HG03457 (cell line): Measurements from ENCODE around the gene SNTG2.

Experiments used
- ATAC-seq: cut with Tn5 transposase; IDR thresholded peaks from one replicate; pipeline ENCODE4 v1.9.1; 2021; ENCODE audit warnings: moderate number of reproducible peaks; ENCODE audit not compliant: unreplicated experiment

The SNTG2 gene

DNA sequence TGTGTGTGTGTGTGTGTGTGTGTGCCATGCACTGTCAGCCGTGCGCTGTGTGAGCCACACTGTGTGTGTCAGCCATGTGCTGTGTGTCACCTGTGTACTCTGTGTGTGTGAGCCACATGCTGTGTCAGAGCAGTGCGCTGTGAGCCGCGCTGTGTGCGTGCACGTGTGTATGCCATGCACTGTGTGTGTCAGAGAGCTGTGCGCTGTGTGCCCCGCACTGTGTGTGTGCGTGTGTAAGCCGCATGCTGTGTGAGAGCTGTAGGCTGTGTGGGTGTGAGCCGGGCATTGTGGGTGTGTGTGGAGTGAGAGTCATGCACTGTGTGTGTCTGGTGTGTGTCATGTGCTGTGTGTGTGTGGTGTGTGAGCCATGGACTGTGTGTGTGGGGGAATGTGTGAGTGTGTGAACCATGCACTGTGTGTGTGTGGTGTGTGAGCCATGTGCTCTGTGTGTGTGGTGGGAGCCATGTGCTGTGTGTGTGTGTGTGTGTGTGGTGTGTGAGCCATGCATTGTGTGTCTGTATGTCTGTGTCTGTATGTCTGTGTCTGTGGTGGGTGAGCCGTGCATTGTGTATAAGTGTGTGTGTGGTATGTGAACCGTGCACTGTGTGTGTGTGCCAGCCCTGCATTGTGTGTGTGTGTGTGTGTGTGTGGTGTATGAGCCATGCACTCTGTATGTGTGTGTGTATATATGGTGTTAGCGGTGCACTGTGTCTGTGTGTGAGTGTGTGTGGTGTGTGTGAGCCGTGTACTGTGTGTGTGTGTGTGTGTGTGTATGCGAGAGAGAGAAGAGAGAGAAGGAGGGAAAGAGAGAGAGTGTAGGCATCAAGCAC lies 356.3 kb downstream of the SNTG2 start:
- no peak for ATAC-seq

DNA sequence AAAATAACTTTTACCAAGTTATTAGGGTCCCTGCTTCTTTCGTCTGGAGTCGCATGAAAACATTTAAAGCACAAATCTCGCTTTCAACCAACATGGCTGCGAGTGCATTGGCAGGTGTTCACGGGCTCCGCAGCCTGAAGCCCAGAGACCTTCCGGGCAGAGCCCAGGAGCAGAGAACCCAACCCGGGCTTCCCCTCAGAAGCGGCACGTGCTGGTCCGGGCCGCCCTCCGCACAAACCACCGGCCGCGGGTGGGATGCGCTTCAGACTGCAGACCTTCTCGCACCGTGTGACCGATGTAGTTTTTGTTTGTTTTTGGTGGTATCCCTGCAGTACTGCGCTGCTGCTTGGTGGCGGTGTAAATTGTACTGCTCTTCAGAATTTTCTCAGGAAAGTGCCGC lies 357.0 kb downstream of the SNTG2 start:
- ATAC-seq, result no peak

- ATAC-seq, result no peak
These were observed 358.0 kb downstream of the SNTG2 start for GRCh38 chr2:1308678-1309077.

DNA sequence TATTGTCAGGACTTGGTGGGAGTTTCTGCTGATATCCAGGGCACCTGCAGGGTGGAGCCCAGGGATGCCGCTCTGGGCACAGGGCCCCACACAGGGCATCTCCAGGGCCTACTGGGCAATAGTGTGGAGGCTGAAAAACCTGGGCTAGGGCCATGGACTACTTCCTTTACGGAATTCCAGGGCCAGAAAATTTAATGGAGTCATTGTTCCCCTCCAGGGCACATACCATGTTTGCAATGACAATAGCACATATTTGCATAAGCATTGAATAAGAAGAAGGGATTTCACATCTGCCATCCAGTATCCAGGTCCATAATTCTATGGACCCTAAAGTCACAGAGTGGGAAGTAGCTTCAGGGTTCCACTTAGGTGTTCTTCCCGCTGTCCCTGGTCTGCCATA lies 358.9 kb downstream of the SNTG2 start:
- ATAC-seq, result no peak

DNA sequence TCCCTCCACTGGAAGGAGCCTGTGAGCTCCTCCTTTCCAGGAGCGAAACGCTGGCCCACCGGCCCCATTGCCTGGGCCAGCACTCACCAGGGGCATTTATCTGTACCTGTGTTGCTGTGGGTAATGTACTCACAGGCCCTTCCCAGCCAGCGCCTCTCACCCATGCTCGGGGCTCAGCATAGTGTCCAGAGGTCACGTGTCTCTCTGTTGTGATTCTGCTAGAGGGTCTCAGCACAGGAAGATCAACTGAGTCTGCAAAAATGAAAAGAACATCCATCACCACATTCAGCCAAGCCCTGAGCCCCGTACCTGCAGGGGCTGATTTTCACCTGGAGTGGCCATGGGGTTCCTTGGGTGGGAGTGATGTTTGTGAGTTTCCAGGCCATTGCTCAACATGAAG lies 359.6 kb downstream of the SNTG2 start:
- ATAC-seq, result no peak

DNA sequence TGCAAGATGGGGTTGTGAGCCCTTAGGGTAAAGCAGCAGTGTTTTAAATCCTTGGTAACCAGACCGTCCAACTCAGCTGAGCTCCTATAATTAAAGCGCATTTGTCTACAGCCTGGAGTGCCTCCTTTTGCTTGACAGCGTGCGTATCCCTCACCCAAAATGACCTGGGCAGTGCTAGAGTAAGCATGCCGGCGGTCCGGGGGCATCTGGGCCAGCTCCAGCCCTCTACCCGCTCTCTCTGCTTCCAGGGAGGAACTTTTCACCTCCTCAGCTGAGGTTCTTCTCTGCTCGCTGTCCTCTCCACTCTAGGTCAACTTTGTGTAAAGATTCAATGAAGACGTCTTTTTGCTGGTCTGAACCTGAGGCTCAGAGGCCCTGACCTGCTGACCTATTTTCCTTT lies 360.2 kb downstream of the SNTG2 start:
- no peak for ATAC-seq

DNA sequence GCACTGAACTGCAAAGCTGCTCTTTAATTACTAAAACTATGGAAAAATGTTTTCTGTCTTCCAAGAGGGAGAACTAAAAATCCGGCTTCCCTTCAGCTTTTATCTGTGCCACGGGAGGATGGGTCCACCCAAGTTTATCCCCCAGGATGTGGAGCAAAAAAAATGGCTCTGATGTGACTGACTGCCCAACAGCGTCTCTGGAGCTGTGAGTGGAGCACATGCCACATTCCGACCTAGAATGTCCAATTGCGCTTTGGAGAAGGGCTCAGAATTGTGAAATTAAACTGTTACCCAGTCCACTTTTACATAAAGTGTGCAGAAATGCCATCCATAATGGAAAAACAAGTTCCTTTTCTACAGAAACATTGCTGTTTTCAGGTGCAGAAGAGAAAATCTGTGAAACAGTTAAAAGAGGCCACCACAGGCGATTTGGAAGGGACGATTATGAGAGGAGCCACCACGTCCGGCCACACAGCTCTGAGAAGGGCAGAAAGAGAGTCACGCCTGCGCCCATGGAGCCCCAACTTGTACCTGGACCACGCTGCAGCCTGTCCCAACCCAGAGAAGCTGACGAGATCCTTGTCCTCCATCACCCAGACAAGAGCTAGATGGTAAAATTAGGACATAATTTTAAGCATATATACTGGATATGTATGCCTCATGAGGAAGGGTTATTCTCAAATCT lies 362.7 kb downstream of the SNTG2 start:
- ATAC-seq, result no peak

GRCh38 chr2:1314254-1314653 lies 363.6 kb downstream of the SNTG2 start:
- ATAC-seq, result no peak

DNA sequence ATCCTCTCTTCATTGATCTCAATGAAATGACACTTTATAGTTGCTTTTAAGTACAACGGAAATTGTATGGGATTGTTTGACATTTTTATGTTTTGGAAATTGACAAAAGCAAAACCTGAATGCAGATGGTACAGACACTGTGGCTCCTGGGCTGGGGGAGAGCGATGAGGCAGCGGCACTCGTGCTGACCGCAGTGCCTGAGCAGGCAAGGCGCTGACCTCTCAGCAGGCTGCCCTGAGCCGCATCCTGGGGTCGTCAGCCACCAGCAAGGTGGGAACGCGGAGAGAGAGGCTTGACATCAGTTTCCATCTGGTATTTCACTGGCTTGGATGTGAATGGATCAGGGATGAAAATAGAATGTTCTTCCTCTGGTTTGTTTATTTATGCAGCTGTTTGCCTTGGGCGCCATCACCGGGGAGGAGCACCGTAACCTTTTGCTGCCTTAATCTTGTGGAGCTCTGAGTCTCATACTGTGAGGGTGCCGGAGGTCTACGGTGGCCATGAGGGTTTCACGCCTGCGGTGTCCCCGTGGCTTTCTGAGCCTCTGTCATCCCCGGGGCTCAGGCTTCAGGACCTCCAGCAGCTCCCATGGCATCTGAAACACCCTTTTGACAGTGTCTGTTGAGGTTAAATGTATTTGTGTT lies 367.8 kb downstream of the SNTG2 start:
- no peak for ATAC-seq

GRCh38 chr2:1319393-1319792 lies 368.7 kb downstream of the SNTG2 start:
- ATAC-seq, result no peak

GRCh38 chr2:1321321-1321720 lies 370.7 kb downstream of the SNTG2 start:
- ATAC-seq, result no peak

DNA sequence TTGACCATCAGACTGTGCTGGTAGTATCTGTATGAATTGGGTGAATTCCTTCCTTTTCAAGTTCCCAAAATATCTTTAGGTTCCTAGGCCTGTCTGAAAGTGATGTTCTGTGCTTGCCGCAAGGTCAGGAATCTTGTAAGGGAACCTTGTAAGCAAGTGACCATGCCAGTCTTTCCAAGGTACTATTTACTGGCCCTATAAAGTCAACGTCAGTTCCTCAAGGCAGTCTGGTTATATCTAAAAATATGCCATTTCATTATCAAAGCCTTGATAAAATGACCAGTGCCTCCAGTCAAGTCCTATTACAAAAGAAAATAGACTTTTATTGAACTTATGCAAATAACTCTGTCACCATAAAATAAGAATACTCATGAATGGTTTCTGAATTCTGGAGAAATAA lies 374.2 kb downstream of the SNTG2 start:
- no peak for ATAC-seq

- ATAC-seq, result no peak
These were observed 378.0 kb downstream of the SNTG2 start for GRCh38 chr2:1328684-1329083.

DNA sequence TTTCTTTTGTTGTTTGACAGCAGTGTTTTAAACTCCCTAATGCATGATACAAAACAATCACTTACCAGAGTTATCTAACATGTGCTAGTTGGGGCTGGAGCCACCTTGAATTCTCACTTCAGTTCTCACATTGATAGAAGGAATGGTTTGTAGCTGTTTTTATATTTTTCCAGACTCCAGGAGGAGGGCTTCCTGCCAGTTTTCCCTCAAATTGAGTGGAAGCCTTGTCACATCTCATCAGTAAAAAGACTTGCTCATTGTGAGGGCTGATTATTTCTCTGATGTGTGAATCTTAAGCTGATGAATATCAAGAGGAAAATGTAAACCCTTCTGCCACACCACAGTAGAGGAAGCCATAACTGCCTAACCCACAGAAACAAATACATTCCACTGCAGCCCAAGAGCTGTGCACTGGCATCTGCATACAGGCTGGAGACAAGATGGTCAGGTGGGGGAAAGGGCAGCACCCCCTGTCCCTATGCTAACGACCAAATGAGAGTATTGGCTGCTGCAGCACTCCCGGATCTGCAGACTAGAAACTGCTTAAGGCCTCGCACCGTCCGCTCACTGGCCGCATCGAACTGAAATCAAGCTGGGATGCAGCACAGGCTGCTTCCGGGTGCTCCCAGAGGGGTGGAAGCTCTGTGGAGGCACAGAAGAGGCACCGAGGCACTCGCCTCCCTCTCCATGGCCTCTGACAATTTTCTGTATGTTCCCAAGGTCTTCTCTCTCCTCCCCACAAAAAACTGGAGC lies 388.9 kb downstream of the SNTG2 start:
- ATAC-seq, result no peak

- ATAC-seq, result no peak
These were observed 389.5 kb downstream of the SNTG2 start for GRCh38 chr2:1340141-1340512.

GRCh38 chr2:1341404-1342120 lies 390.9 kb downstream of the SNTG2 start:
- no peak for ATAC-seq

DNA sequence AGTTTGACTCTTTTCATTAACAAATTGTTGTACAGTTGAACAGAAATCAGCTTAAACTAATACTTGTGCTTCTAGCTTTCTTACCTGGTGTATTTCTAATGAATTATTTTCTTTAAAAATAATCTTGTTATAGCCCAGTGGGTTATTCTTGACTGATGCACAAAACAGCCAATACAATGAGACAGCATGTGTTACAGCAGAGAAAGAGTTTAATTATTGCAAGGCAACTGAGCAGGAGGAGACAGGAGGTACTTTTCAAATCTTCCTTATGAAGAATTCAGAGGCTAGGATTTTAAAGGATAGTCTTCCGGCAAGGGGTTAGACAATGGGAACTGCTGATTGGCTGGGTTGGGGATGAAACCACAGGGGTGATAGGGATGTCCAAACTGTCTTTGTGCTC lies 398.1 kb downstream of the SNTG2 start:
- ATAC-seq, result no peak

- ATAC-seq, result no peak
These were observed 399.5 kb downstream of the SNTG2 start for GRCh38 chr2:1350111-1350510.

- ATAC-seq, result no peak
These were observed 402.5 kb downstream of the SNTG2 start for GRCh38 chr2:1353124-1353523.

- no peak for ATAC-seq
These were observed 402.9 kb downstream of the SNTG2 start for GRCh38 chr2:1353543-1353942.

DNA sequence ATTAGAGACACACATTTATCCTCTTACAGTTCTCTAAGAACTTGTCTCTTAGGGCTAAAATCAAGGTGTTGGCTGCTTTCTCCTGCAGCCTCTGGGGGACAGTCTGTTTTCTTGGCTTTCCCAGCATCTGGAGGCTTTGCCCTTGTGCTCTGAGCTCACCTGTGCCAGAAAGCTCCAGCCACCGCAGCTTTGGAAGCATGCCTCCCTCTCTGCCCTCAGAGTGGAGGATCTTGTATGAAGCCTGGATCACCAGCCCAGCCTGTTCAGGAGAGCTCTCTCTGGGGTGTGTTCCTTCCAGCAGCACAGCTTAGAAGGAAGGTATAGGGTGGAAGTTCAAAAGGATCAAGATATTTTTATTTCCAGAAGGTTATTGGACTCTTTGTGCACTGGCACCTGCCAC lies 409.5 kb downstream of the SNTG2 start:
- ATAC-seq, result no peak
